ENCODE results near the gene AURKB. TPM values are rescaled to one million over a fixed set of nuclear protein-coding genes. Genes with fewer than 3 reads are reported as not detected.

AURKB gene
- total and polyA plus RNA-seq, 2 of the 13 experiments (the other 11 are each of a cell fraction or from before 2014, with no cell fraction given): 29.5 to 75.3 TPM

GRCh38 chr17:8162233-8162996, 48.0 kb downstream of the AURKB start, which contains the start of gene VAMP2 (continued):
- TF ChIP-seq E2F2 (CRISPR knock-in tag; IDR thresholded peaks at IDR 0.05; ENCODE audit: borderline replicate concordance) (0 out of 2 replicates have a peak, but pooled peaks have one; percentile 6), THAP7 (CRISPR knock-in tag; IDR thresholded peaks at IDR 0.05) (0 out of 2 replicates have a peak, but pooled peaks have one; percentile 64), ZNF329 (CRISPR knock-in tag; IDR thresholded peaks at IDR 0.05; ENCODE audit: low read depth) (peak; percentile 37; the same call in 1 of the 2 replicates), THAP9 (CRISPR knock-in tag; IDR thresholded peaks at IDR 0.05; ENCODE audit: borderline replicate concordance) (no peak; the same call in 1 of the 2 replicates), YEATS4 (CRISPR knock-in tag; IDR thresholded peaks at IDR 0.05; ENCODE audit: borderline replicate concordance) (peak; percentile 70; the same call in 1 of the 2 replicates), ADNP (CRISPR knock-in tag; IDR thresholded peaks at IDR 0.05) (no peak), ATF1 (CRISPR knock-in tag; IDR thresholded peaks at IDR 0.05) (no peak), ZNF274 (CRISPR knock-in tag; IDR thresholded peaks at IDR 0.05) (peak; percentile 65; the same call in 1 of the 2 replicates), ZNF598 (CRISPR knock-in tag; IDR thresholded peaks at IDR 0.05; ENCODE audit: borderline replicate concordance) (no peak), ZNF543 (CRISPR knock-in tag; IDR thresholded peaks at IDR 0.05) (0 out of 2 replicates have a peak, but pooled peaks have one; percentile 14), ZNF691 (CRISPR knock-in tag; IDR thresholded peaks at IDR 0.05; ENCODE audit: borderline replicate concordance, low read depth) (0 out of 2 replicates have a peak, but pooled peaks have one; percentile 23), MTA3 (CRISPR knock-in tag; IDR thresholded peaks at IDR 0.05) (no peak), U2AF1 (optimal IDR thresholded peaks at IDR 0.05; ENCODE audit: low read depth, low read length) (no peak), ZNF460 (CRISPR knock-in tag; IDR thresholded peaks at IDR 0.05; ENCODE audit: borderline replicate concordance) (no peak), DMTF1 (CRISPR knock-in tag; IDR thresholded peaks at IDR 0.05) (peak; percentile 88; the same call in 1 of the 2 replicates), ZBTB7B (CRISPR knock-in tag; IDR thresholded peaks at IDR 0.05) (no peak), ZNF441 (CRISPR knock-in tag; IDR thresholded peaks at IDR 0.05; ENCODE audit: borderline replicate concordance) (peak; percentile 66), HDAC1 (CRISPR knock-in tag; IDR thresholded peaks at IDR 0.05) (peak; percentile 52; the same call in 1 of the 2 replicates), GLI4 (CRISPR knock-in tag; IDR thresholded peaks at IDR 0.05; ENCODE audit: borderline replicate concordance) (0 out of 2 replicates have a peak, but pooled peaks have one; percentile 35), TBP (CRISPR knock-in tag; IDR thresholded peaks at IDR 0.05) (0 out of 2 replicates have a peak, but pooled peaks have one; percentile 71), ZNF136 (CRISPR knock-in tag; IDR thresholded peaks at IDR 0.05; ENCODE audit: low read depth) (no peak)

Measured in HepG2 (cell line).